IMR-90 (cell line): ENCODE results near the gene LSM2. TPM values are rescaled to one million over a fixed set of nuclear protein-coding genes. Genes with fewer than 3 reads are reported as not detected.

Experiments used
- ATAC-seq: fragments of 200-7000 bp; cut with Tn5 transposase; 2 replicates; pipeline ENCODE4 v1.9.1; 2020; ENCODE audit warnings: low read depth, mild to moderate bottlenecking, moderate library complexity
- BruUV-seq: library from RNA; stranded (reverse); fragments of 400-500 nt; replicated peaks from 2 replicates; lab custom pipeline; 2021; lab: Mats Ljungman, UMichigan
- CTCF ChIA-PET: fragments of 300-600 bp; formaldehyde crosslinking; extraction: SDS; loops from one replicate; lab custom pipeline; 2021; ENCODE audit warnings: antibody characterized with exemption; lab: Yijun Ruan, JAX
- POLR2A ChIA-PET: fragments of 300-600 bp; sonication (Branson Sonifier 250); formaldehyde crosslinking; loops from one replicate; lab custom pipeline; 2022; ENCODE audit warnings: antibody characterized with exemption; ENCODE audit not compliant: unreplicated experiment; lab: Charles Lee
- DNase-seq: peaks from one replicate; pipeline ENCODE4 v3.0.0; 2013
- H2AFZ ChIP-seq: replicated peaks from 2 replicates; pipeline ENCODE3; 2013; ENCODE audit warnings: low read length, mild to moderate bottlenecking; ENCODE audit not compliant: poor library complexity
- H2AK5ac ChIP-seq: 2 replicates; pipeline ENCODE4 v1.6.1; 2013; ENCODE audit warnings: low read depth, low read length, inconsistent platforms
- H2AK9ac ChIP-seq: replicated peaks from 2 replicates; pipeline ENCODE3; 2013; ENCODE audit warnings: mild to moderate bottlenecking, low read depth, low read length, moderate library complexity; ENCODE audit not compliant: poor library complexity
- H2BK120ac ChIP-seq: 2 replicates; pipeline ENCODE4 v1.6.1; 2013; ENCODE audit warnings: low read depth, low read length, inconsistent platforms
- H2BK15ac ChIP-seq: 3 replicates; pipeline ENCODE4 v1.6.1; 2013; ENCODE audit warnings: low read depth, low read length, inconsistent platforms
- H2BK20ac ChIP-seq: 2 replicates; pipeline ENCODE4 v1.6.1; 2013; ENCODE audit warnings: low read depth, mild to moderate bottlenecking, inconsistent platforms, low read length, moderate library complexity
- H2BK5ac ChIP-seq: 2 replicates; pipeline ENCODE4 v1.6.1; 2013; ENCODE audit warnings: mild to moderate bottlenecking, low read depth, low read length, inconsistent platforms; ENCODE audit not compliant: poor library complexity, severe bottlenecking
- H3K14ac ChIP-seq: replicated peaks from 2 replicates; pipeline ENCODE4 v1.6.1; 2013; ENCODE audit warnings: low read depth, low read length, inconsistent platforms
- H3K18ac ChIP-seq: 2 replicates; pipeline ENCODE4 v1.6.1; 2013; ENCODE audit warnings: low read depth, low read length, control low read depth
- H3K23ac ChIP-seq: 2 replicates; pipeline ENCODE4 v1.6.1; 2013; ENCODE audit warnings: low read depth, low read length, inconsistent platforms
- H3K27ac ChIP-seq: 2 replicates; pipeline ENCODE4 v1.5.1; 2013; ENCODE audit warnings: mild to moderate bottlenecking, control low read depth, low read length; ENCODE audit not compliant: insufficient read depth
- H3K27me3 ChIP-seq: 2 replicates; pipeline ENCODE4 v1.6.1; 2013; ENCODE audit warnings: low read length; ENCODE audit not compliant: control insufficient read depth, insufficient read depth
- H3K36me3 ChIP-seq: 2 replicates; pipeline ENCODE4 v1.6.1; 2013; ENCODE audit warnings: low read length, mixed read lengths; ENCODE audit not compliant: control insufficient read depth, insufficient read depth
- H3K4ac ChIP-seq: 2 replicates; pipeline ENCODE4 v1.6.1; 2013; ENCODE audit warnings: low read depth, low read length, inconsistent platforms
- H3K4me1 ChIP-seq: 2 replicates; pipeline ENCODE4 v1.6.1; 2013; ENCODE audit warnings: low read length, mixed read lengths; ENCODE audit not compliant: control insufficient read depth, insufficient read depth
- H3K4me2 ChIP-seq: 2 replicates; pipeline ENCODE4 v1.6.1; 2013; ENCODE audit warnings: low read depth, mild to moderate bottlenecking, control low read depth, low read length, moderate library complexity
- H3K4me3 ChIP-seq: 2 replicates; pipeline ENCODE4 v1.5.1; 2013; ENCODE audit warnings: low read depth, mild to moderate bottlenecking, control low read depth, low read length, moderate library complexity; ENCODE audit not compliant: insufficient read depth
- H3K56ac ChIP-seq: 2 replicates; pipeline ENCODE4 v1.6.1; 2013; ENCODE audit warnings: low read length, inconsistent platforms; ENCODE audit not compliant: insufficient read depth; ENCODE audit errors: extremely low read depth
- H3K79me1 ChIP-seq, 2 experiments: 2 replicates each; pipeline ENCODE4 v1.6.1; 2013; ENCODE audit warnings: low read length in 2 of 2, inconsistent platforms in 1 of 2, low read depth in 1 of 2
- H3K9ac ChIP-seq: 2 replicates; pipeline ENCODE4 v1.6.1; 2013; ENCODE audit warnings: low read depth, low read length, control low read depth
- H3K9me1 ChIP-seq: 2 replicates; pipeline ENCODE4 v1.6.1; 2013; ENCODE audit warnings: low read length, inconsistent platforms; ENCODE audit not compliant: insufficient read depth
- H3K9me3 ChIP-seq: 2 replicates; pipeline ENCODE4 v1.6.1; 2013; ENCODE audit warnings: low read length; ENCODE audit not compliant: control insufficient read depth, insufficient read depth
- H4K20me1 ChIP-seq: 2 replicates; pipeline ENCODE4 v1.6.1; 2013; ENCODE audit warnings: low read length, inconsistent platforms; ENCODE audit not compliant: insufficient read depth
- H4K5ac ChIP-seq: 2 replicates; pipeline ENCODE4 v1.6.1; 2013; ENCODE audit warnings: mild to moderate bottlenecking, low read depth, low read length, control low read depth
- H4K8ac ChIP-seq, 2 experiments: 2 replicates each; pipeline ENCODE4 v1.6.1; 2013; ENCODE audit warnings: low read depth in 2 of 2, low read length in 2 of 2, control low read depth in 1 of 2, inconsistent platforms in 1 of 2
- H4K91ac ChIP-seq: 2 replicates; pipeline ENCODE4 v1.6.1; 2013; ENCODE audit warnings: low read depth, low read length, inconsistent platforms; ENCODE audit not compliant: insufficient read depth
- BHLHE40 ChIP-seq: fragments of 150-350 bp; IDR thresholded peaks from 2 replicates; pipeline ENCODE4 v1.6.1; 2016; ENCODE audit warnings: mild to moderate bottlenecking, low read depth, low read length
- CHD1 ChIP-seq: IDR thresholded peaks from 2 replicates; pipeline ENCODE4 v1.6.1; 2012; ENCODE audit warnings: low read depth, low read length, improper control_type of control experiment
- CTCF ChIP-seq: conservative IDR thresholded peaks from 2 replicates; pipeline ENCODE4 v1.5.1; 2012; ENCODE audit warnings: mild to moderate bottlenecking, low read depth, low read length, improper control_type of control experiment
- FOS ChIP-seq: fragments of 150-350 bp; IDR thresholded peaks from 2 replicates; pipeline ENCODE4 v1.6.1; 2016; ENCODE audit warnings: low read depth, low read length
- MAFK ChIP-seq: IDR thresholded peaks from 2 replicates; pipeline ENCODE4 v1.6.1; 2012; ENCODE audit warnings: low read depth, low read length, improper control_type of control experiment
- MXI1 ChIP-seq: IDR thresholded peaks from 2 replicates; pipeline ENCODE4 v1.6.1; 2012; ENCODE audit warnings: low read depth, mild to moderate bottlenecking, low read length, moderate library complexity, borderline replicate concordance
- NFE2L2 ChIP-seq: fragments of 150-350 bp; IDR thresholded peaks from 2 replicates; pipeline ENCODE4 v1.6.1; 2016; ENCODE audit warnings: low read depth, mild to moderate bottlenecking, low read length
- POLR2A ChIP-seq: IDR thresholded peaks from 2 replicates; pipeline ENCODE4 v1.6.1; 2012; ENCODE audit warnings: mild to moderate bottlenecking, low read depth, low read length
- RCOR1 ChIP-seq: IDR thresholded peaks from 2 replicates; pipeline ENCODE4 v1.6.1; 2012; ENCODE audit warnings: mild to moderate bottlenecking, low read length, improper control_type of control experiment; ENCODE audit not compliant: insufficient replicate concordance
- RFX5 ChIP-seq: IDR thresholded peaks from 2 replicates; pipeline ENCODE4 v1.8.0; 2012; ENCODE audit warnings: low read depth, mild to moderate bottlenecking, low read length, moderate library complexity
- SMC3 ChIP-seq: fragments of 150-350 bp; IDR thresholded peaks from 2 replicates; pipeline ENCODE4 v1.6.1; 2016; ENCODE audit warnings: low read depth, mild to moderate bottlenecking, antibody characterized with exemption, low read length, moderate library complexity
- WGBS, 2 experiments: methylation state at CpG; one replicate each; pipeline versions ENCODE4 v1.1.5 to v1.1.7; 2013; ENCODE audit warnings: missing lambda C conversion rate in 2 of 2; ENCODE audit not compliant: insufficient read length in 1 of 2; ENCODE audit errors: extremely low coverage in 2 of 2; 5-methylcytosine and 5-hydroxymethylcytosine counted together
- dilution Hi-C: fragments of 300-500 bp; cut with HindIII; formaldehyde crosslinking; loops from one replicate; pipeline ENCODE4 v1.14.3; 2018; ENCODE audit warnings: low sequenced_read_pairs; ENCODE audit not compliant: unreplicated experiment
- in situ Hi-C: fragments of 300-500 bp; cut with MboI; formaldehyde crosslinking; loops from 3 replicates; pipeline ENCODE4 v1.14.3; 2019; ENCODE audit warnings: low sequenced_read_pairs, inconsistent platforms, mixed read lengths
- intact Hi-C: fragments of 100-400 bp; cut with micrococcal nuclease; formaldehyde crosslinking; loops from 2 replicates; pipeline ENCODE4 v1.10.0; 2022
- polyA plus RNA-seq, 3 experiments: library from polyadenylated mRNA; depleted of rRNA; stranded (reverse); fragments of >200 nt; gene quantifications; 2 replicates each; pipeline ENCODE4 v1.2.3, GENCODE V29; 2012; ENCODE audit warnings: low replicate concordance in 1 of 3
- total RNA-seq: library from RNA; depleted of rRNA; stranded (reverse); fragments of >200 nt; gene quantifications from 2 replicates; pipeline ENCODE4 v1.2.3, GENCODE V29; 2012

LSM2 gene
- total and polyA plus RNA-seq, 2 of the 4 experiments (the other 2 are of a cell fraction), result 56.3 to 61.0 TPM

GRCh38 chr6:31775633-31776484, 30.9 kb downstream of the LSM2 start:
- 0 out of 2 replicates have a peak overlapping the region, but pooled peaks have one; percentile 31 for H2AK5ac ChIP-seq
- peak overlapping the region; percentile 96 for H2AK9ac ChIP-seq

More at GRCh38 chr6:31775633-31776484, 30.9 kb downstream of the LSM2 start:
- Histone ChIP-seq H4K5ac (no peak overlapping the region), H3K56ac (no peak overlapping the region), H3K9me3 (no peaks in the 10 kb centered on the region), H3K9me1 (0 out of 2 replicates have a peak, but pooled peaks cover 8% of the 10 kb centered on the region), H3K27ac (no peak overlapping the region), H3K27me3 (no peaks in the 10 kb centered on the region), H2BK20ac (no peak overlapping the region), H2BK120ac (no peak overlapping the region), H3K18ac (no peak overlapping the region), H3K79me1 (0 out of 4 replicates have a peak, but pooled peaks cover 0 to 2% of the 10 kb centered on the region in 2 experiments), H3K23ac (no peak overlapping the region), H3K9ac (no peak overlapping the region), H4K8ac (no peak overlapping the region), H3K4me2 (no peak overlapping the region), H4K20me1 (no peaks in the 10 kb centered on the region), H3K4me3 (no peak overlapping the region), H3K4ac (no peak overlapping the region), H3K4me1 (peaks cover 10% of the 10 kb centered on the region), H2BK15ac (no peak overlapping the region), H3K36me3 (peaks cover 27% of the 10 kb centered on the region), H2BK5ac (no peak overlapping the region), H3K14ac (no peak overlapping the region), H4K91ac (no peak overlapping the region), H2AFZ (peak overlapping the region; percentile 41)
- POLR2A ChIA-PET, result no interaction called here
- WGBS, 2 experiments, result 91% methylated on average over 17 of the region's 32 CpGs; no CpG with 5 or more reads in 1 of the 2 experiments
- CTCF ChIA-PET, result interaction anchor here (0.9 to 1.2 kb wide), 2 partner anchors 15 to 20 kb away, joined by 3 to 4 read pairs; partner anchors contain the start of gene VARS1
- no peak for ATAC-seq
- dilution Hi-C loops (no loop called here), intact Hi-C loops (no loop called here), in situ Hi-C loops (no loop called here)
- DNase-seq, result no peak
- BruUV-seq, result no TSS peak
- TF ChIP-seq MAFK, result no peak
- no peak for TF ChIP-seq BHLHE40
- TF ChIP-seq MXI1, result no peak
- TF ChIP-seq RCOR1, result no peak
- no peak for TF ChIP-seq RFX5
- no peak for TF ChIP-seq FOS
- no peak for TF ChIP-seq CHD1
- no peak for TF ChIP-seq SMC3
- no peak for TF ChIP-seq POLR2A
- no peak for TF ChIP-seq CTCF
- TF ChIP-seq NFE2L2, result no peak
